OCI-LY7 (cell line): Measurements from ENCODE around the gene ZNF106. TPM values are rescaled to one million over a fixed set of nuclear protein-coding genes. Genes with fewer than 3 reads are reported as not detected.

Experiments
- BruUV-seq: library from RNA; stranded (reverse); fragments of 400-500 nt; replicated peaks from 2 replicates; lab custom pipeline; 2021; lab: Mats Ljungman, UMichigan
- CTCF ChIA-PET: fragments of 300-600 bp; sonication (Branson Sonifier 250); formaldehyde crosslinking; loops from one replicate; lab custom pipeline; 2022; ENCODE audit warnings: antibody characterized with exemption; ENCODE audit not compliant: unreplicated experiment; lab: Charles Lee
- POLR2A ChIA-PET: fragments of 300-600 bp; sonication (Branson Sonifier 250); formaldehyde crosslinking; loops from one replicate; lab custom pipeline; 2022; ENCODE audit warnings: antibody characterized with exemption; lab: Charles Lee
- DNase-seq: peaks from one replicate; pipeline ENCODE4 v3.0.0-alpha.2; 2015; ENCODE audit warnings: low spot score
- H2AFZ ChIP-seq: fragments of 200-600 bp; sonication (generic), shearing (Covaris generic); 2 replicates; pipeline ENCODE4 v1.6.1; 2014; ENCODE audit warnings: mild to moderate bottlenecking, antibody characterized with exemption, low read length, moderate library complexity
- H3K27ac ChIP-seq: fragments of 200-600 bp; sonication (generic); 2 replicates; pipeline ENCODE4 v1.5.1; 2014; ENCODE audit warnings: mixed run types, low read depth, mild to moderate bottlenecking, moderate library complexity, low read length, inconsistent platforms; ENCODE audit not compliant: poor library complexity, severe bottlenecking
- H3K36me3 ChIP-seq: fragments of 200-600 bp; sonication (generic); 2 replicates; pipeline ENCODE4 v1.6.1; 2014; ENCODE audit warnings: mild to moderate bottlenecking, antibody characterized with exemption, low read length, moderate library complexity, mixed read lengths; ENCODE audit not compliant: insufficient read depth
- H3K4me1 ChIP-seq: fragments of 200-600 bp; sonication (generic); 2 replicates; pipeline ENCODE4 v1.5.1; 2014; ENCODE audit warnings: mild to moderate bottlenecking, low read length; ENCODE audit not compliant: insufficient read depth, poor library complexity, severe bottlenecking
- H3K4me2 ChIP-seq: fragments of 200-600 bp; sonication (generic); 2 replicates; pipeline ENCODE4 v1.6.1; 2014; ENCODE audit warnings: mild to moderate bottlenecking, low read length
- H3K4me3 ChIP-seq: fragments of 200-600 bp; sonication (generic); 2 replicates; pipeline ENCODE4 v1.5.1; 2014; ENCODE audit warnings: mild to moderate bottlenecking, low read depth, low read length; ENCODE audit not compliant: poor library complexity, severe bottlenecking
- H3K79me2 ChIP-seq: fragments of 200-600 bp; sonication (generic); 2 replicates; pipeline ENCODE4 v1.6.1; 2016; ENCODE audit warnings: low read depth, mild to moderate bottlenecking, low read length, moderate library complexity, mixed read lengths; ENCODE audit not compliant: insufficient read depth
- H3K9me2 ChIP-seq: fragments of 200-600 bp; sonication (generic); 2 replicates; pipeline ENCODE4 v1.6.1; 2016; ENCODE audit warnings: mild to moderate bottlenecking, low read length, mixed read lengths; ENCODE audit not compliant: insufficient read depth
- H3K9me3 ChIP-seq: fragments of 200-600 bp; sonication (generic); 2 replicates; pipeline ENCODE4 v1.6.1; 2014; ENCODE audit warnings: mild to moderate bottlenecking, mixed run types, low read length, mixed read lengths
- H4K20me1 ChIP-seq: fragments of 200-600 bp; sonication (generic); 2 replicates; pipeline ENCODE4 v1.6.1; 2014; ENCODE audit warnings: mild to moderate bottlenecking, antibody characterized with exemption, low read length, moderate library complexity, mixed read lengths; ENCODE audit not compliant: insufficient read depth
- CTCF ChIP-seq: fragments of 200-600 bp; sonication (generic); conservative IDR thresholded peaks from 2 replicates; pipeline ENCODE4 v1.5.1; 2014; ENCODE audit warnings: mild to moderate bottlenecking, antibody characterized with exemption, low read length, moderate library complexity, mixed read lengths
- EZH2phosphoT487 ChIP-seq: fragments of 200-600 bp; sonication (generic); IDR thresholded peaks from 2 replicates; pipeline ENCODE4 v1.6.1; 2018; ENCODE audit warnings: low read depth, borderline replicate concordance, mild to moderate bottlenecking, mixed run types, antibody characterized with exemption, low read length, moderate library complexity, mixed read lengths
- intact Hi-C: fragments of 100-400 bp; cut with micrococcal nuclease; formaldehyde crosslinking; loops from one replicate; pipeline ENCODE4 v1.10.0; 2022; ENCODE audit not compliant: unreplicated experiment
- total RNA-seq, 2 experiments: library from RNA; depleted of rRNA in 1 of 2; stranded (reverse); fragments of >200 nt in 1 of 2; shearing (Covaris generic) in 1 of 2; gene quantifications; 2 replicates each; pipeline ENCODE4 v1.2.3, GENCODE V29; 2014 to 2022

The ZNF106 gene
- total RNA-seq, 2 experiments from 2014 or later, result 30.5 to 66.4 TPM

GRCh38 chr15:42528970-42529369, 38.0 kb upstream of the ZNF106 start:
- Histone ChIP-seq H4K20me1 (no peaks in the 10 kb centered on the region), H3K4me3 (no peak overlapping the region), H3K9me2 (no peaks in the 10 kb centered on the region), H3K4me2 (no peak overlapping the region), H3K36me3 (peaks cover 43% of the 10 kb centered on the region), H2AFZ (no peak overlapping the region), H3K27ac (no peak overlapping the region), H3K79me2 (no peaks in the 10 kb centered on the region), H3K4me1 (no peaks in the 10 kb centered on the region), H3K9me3 (no peaks in the 10 kb centered on the region)
- DNase-seq, result no peak
- no TSS peak for BruUV-seq
- ChIA-PET POLR2A (no interaction called here), CTCF (no interaction called here)
- intact Hi-C loops, result no loop called here
- TF ChIP-seq CTCF (no peak), EZH2phosphoT487 (no peak)

- CTCF ChIA-PET, result no interaction called here
Measured at GRCh38 chr15:42523331-42523730, 32.4 kb upstream of the ZNF106 start.

More at GRCh38 chr15:42523331-42523730, 32.4 kb upstream of the ZNF106 start:
- no TSS peak for BruUV-seq
- Histone ChIP-seq H3K9me2 (no peaks in the 10 kb centered on the region), H3K4me2 (no peak overlapping the region), H3K79me2 (no peaks in the 10 kb centered on the region), H3K4me1 (no peaks in the 10 kb centered on the region), H4K20me1 (no peaks in the 10 kb centered on the region), H3K4me3 (no peak overlapping the region), H3K36me3 (peaks cover 41% of the 10 kb centered on the region), H2AFZ (no peak overlapping the region), H3K9me3 (no peaks in the 10 kb centered on the region), H3K27ac (no peak overlapping the region)
- TF ChIP-seq EZH2phosphoT487, result no peak
- TF ChIP-seq CTCF, result no peak
- POLR2A ChIA-PET, result no interaction called here
- intact Hi-C loops, result no loop called here
- DNase-seq, result no peak
